Activated CD4-positive, alpha-beta T cell treated with anti-CD3 and anti-CD28 coated beads for 36 hours (primary cell): ENCODE measurements around the gene ANKRD66. TPM values are rescaled to one million over a fixed set of nuclear protein-coding genes. Genes with fewer than 3 reads are reported as not detected.
"Not testable (repeated sequence)": the region's sequence is repeated elsewhere in the genome, so short reads cannot be mapped to it uniquely, and the experiment has no call there.

Source experiments
- ATAC-seq: fragments of 200-7000 bp; cut with Tn5 transposase; one replicate; pipeline ENCODE4 v1.10.0; 2021; ENCODE audit warnings: mild to moderate bottlenecking, moderate library complexity
- CTCF ChIA-PET: fragments of 350-600 bp; sonication (Branson Sonifier 250); formaldehyde crosslinking; loops from one replicate; lab custom pipeline; 2021; ENCODE audit warnings: antibody characterized with exemption; lab: Charles Lee
- POLR2A ChIA-PET: fragments of 350-600 bp; sonication (Branson Sonifier 250); formaldehyde crosslinking; loops from one replicate; lab custom pipeline; 2021; ENCODE audit warnings: antibody characterized with exemption, inconsistent platforms; lab: Charles Lee
- DNase-seq: peaks from one replicate; pipeline ENCODE4 v3.0.0-alpha.2; 2020
- H3K27ac Mint-ChIP-seq: one replicate; pipeline ENCODE4 v1.8.0; 2021; ENCODE audit warnings: mixed read lengths
- H3K27me3 Mint-ChIP-seq: one replicate; pipeline ENCODE4 v1.8.0; 2021; ENCODE audit warnings: mixed read lengths
- H3K36me3 Mint-ChIP-seq: one replicate; pipeline ENCODE4 v1.8.0; 2021; ENCODE audit warnings: low read depth, mixed read lengths
- H3K4me1 Mint-ChIP-seq: one replicate; pipeline ENCODE4 v1.8.0; 2021; ENCODE audit warnings: mixed read lengths
- H3K4me3 Mint-ChIP-seq: one replicate; pipeline ENCODE4 v1.8.0; 2021; ENCODE audit warnings: mild to moderate bottlenecking, moderate library complexity, mixed read lengths
- H3K9me3 Mint-ChIP-seq: one replicate; pipeline ENCODE4 v1.8.0; 2021; ENCODE audit warnings: low read depth, mixed read lengths
- intact Hi-C, 2 experiments: fragments of 100-400 bp; cut with DNase I in 1 of 2; cut with micrococcal nuclease in 1 of 2; formaldehyde crosslinking; loops; one replicate each; pipeline versions ENCODE4 v1.14.2 to v1.15.1; 2022 to 2024; cut with DNase I, micrococcal nuclease
- total RNA-seq, 2 experiments: library from RNA; stranded (reverse); gene quantifications; one replicate each; pipeline ENCODE4 v1.2.3, GENCODE V29; 2021

Gene ANKRD66
- total RNA-seq, 2 experiments from 2014 or later = not detected

DNA sequence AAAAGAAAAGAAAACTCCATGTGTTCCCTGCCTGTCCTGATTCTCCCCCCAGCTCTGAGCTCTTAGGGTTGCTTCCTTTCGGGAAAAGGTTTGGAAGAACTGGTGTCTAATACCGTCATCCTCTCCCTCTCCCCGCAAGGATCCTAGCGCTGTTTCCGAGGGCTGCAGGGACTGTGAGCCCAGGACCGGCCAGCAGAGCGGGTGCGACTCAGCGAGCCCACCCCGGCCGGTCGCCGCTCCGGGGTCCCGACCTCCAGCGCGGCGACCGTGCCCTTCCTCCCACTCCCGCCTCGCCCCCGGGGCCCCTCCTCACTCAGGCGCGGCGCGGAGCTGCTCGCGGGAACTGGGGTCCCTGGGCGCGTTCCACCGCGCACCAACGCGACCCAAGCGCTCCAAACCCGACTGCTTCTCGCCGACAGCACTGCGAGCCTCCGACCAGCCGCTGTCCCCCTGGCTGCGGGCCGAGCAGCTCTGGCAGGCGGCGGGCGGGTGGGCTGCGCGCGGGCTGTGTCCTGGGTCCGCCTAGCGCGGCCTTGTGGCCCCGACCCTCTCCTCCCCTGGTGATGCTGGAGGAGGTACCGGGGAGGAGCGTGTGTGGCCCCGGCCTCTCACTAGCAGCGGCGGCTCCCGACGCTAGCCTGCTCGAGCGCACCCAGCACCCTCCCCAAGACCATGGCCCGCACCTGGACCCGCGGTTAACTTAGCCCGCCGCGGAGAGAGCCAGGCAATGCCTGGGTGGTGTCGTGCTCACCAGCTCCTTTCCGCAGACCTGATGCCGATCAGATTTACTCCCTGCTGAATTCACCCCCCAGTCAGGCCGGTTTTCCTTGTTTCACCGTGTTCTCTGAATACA lies 11.6 kb upstream of the ANKRD66 start, which contains the start of gene PLA2G7:
TSS of gene PLA2G7 (minus strand) at position 509 of the 853 bp plus-strand sequence. CDS start 12,484 bp downstream, outside the sequence.
- no peaks in the 10 kb centered on the region for H3K9me3 Mint-ChIP-seq
- peak; percentile 6 for DNase-seq
- ATAC-seq = no peak
- peaks cover 50% of the 10 kb centered on the region for H3K27me3 Mint-ChIP-seq
- peaks cover 3% of the 10 kb centered on the region for H3K4me1 Mint-ChIP-seq
- intact Hi-C loops = no loop called here
- CTCF ChIA-PET = no interaction called here
- no peak within 1 kb of the TSS for H3K27ac Mint-ChIP-seq
- peak within 1 kb of the TSS; percentile 34 for H3K4me3 Mint-ChIP-seq
- POLR2A ChIA-PET = no interaction called here
- no peaks in the 10 kb centered on the region for H3K36me3 Mint-ChIP-seq

DNA sequence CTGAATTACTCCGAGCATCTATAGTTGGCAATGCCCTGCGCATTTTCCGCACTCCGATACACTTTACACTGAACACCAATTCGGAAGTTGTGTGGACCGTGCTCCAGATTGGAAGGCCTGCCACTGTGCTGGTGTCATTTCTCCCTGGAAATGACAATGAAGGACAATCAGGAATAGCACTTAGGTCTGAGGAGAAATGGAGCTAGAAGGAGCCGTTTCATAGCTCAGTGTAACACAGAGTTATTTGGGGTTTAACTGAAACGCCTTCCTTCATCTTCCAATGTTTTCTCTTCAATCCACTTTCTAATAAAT lies 11.1 kb upstream of the ANKRD66 start:
- no peak overlapping the region for H3K27ac Mint-ChIP-seq
- ChIA-PET POLR2A (no interaction called here), CTCF (interaction anchor here (0.7 kb wide), 1 partner anchor 270 kb away, joined by 3 read pairs; no protein-coding TSS in a partner anchor)
- intact Hi-C loops = no loop called here
- H3K36me3 Mint-ChIP-seq = no peaks in the 10 kb centered on the region
- no peak for DNase-seq
- ATAC-seq = no peak
- H3K4me1 Mint-ChIP-seq = peaks cover 3% of the 10 kb centered on the region
- peaks cover 47% of the 10 kb centered on the region for H3K27me3 Mint-ChIP-seq
- no peak overlapping the region for H3K4me3 Mint-ChIP-seq
- H3K9me3 Mint-ChIP-seq = no peaks in the 10 kb centered on the region

DNA sequence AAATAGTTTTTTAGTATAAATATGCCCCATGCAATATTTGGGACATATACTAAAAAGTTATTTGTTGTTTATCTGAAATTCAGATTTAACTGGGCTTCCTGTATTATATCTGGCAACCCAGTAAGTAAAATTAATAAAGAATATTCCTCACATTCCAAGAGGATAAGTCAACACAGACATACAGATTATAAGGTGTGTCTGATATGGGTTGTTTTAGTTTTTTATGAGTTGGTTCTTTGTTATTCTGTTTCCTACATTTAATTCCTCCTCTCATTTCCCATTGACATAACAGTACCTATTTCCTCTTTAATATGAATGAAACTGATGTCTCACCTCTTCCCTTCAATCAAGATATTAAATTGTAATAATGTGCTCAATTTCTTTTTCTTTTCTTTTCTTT lies 9.8 kb upstream of the ANKRD66 start:
- intact Hi-C loops = no loop called here
- H3K27ac Mint-ChIP-seq = no peak overlapping the region
- H3K36me3 Mint-ChIP-seq = no peaks in the 10 kb centered on the region
- H3K9me3 Mint-ChIP-seq = no peaks in the 10 kb centered on the region
- no peak for DNase-seq
- H3K27me3 Mint-ChIP-seq = peaks cover 41% of the 10 kb centered on the region
- ChIA-PET CTCF (interaction anchor here (0.6 kb wide), 1 partner anchor 12 kb away, joined by 3 read pairs; no protein-coding TSS in a partner anchor), POLR2A (no interaction called here)
- peaks cover 3% of the 10 kb centered on the region for H3K4me1 Mint-ChIP-seq
- ATAC-seq = no peak
- H3K4me3 Mint-ChIP-seq = no peak overlapping the region

- Mint-ChIP-seq H3K27ac (no peak overlapping the region), H3K4me3 (no peak overlapping the region), H3K27me3 (peaks cover 17% of the 10 kb centered on the region), H3K36me3 (no peaks in the 10 kb centered on the region), H3K4me1 (no peaks in the 10 kb centered on the region), H3K9me3 (no peaks in the 10 kb centered on the region)
- ATAC-seq (no peak), DNase-seq (no peak)
- ChIA-PET CTCF (no interaction called here), POLR2A (no interaction called here)
- intact Hi-C loops = no loop called here
Measured at GRCh38 chr6:46741482-46741881, 5.3 kb upstream of the ANKRD66 start.

GRCh38 chr6:46741910-46742309 lies 4.8 kb upstream of the ANKRD66 start:
- Mint-ChIP-seq H3K9me3 (no peaks in the 10 kb centered on the region), H3K36me3 (no peaks in the 10 kb centered on the region), H3K4me1 (no peaks in the 10 kb centered on the region), H3K4me3 (no peak overlapping the region), H3K27ac (no peak overlapping the region), H3K27me3 (peaks cover 15% of the 10 kb centered on the region)
- intact Hi-C loops = no loop called here
- POLR2A ChIA-PET = no interaction called here
- CTCF ChIA-PET = no interaction called here
- DNase-seq = no peak
- no peak for ATAC-seq

DNA sequence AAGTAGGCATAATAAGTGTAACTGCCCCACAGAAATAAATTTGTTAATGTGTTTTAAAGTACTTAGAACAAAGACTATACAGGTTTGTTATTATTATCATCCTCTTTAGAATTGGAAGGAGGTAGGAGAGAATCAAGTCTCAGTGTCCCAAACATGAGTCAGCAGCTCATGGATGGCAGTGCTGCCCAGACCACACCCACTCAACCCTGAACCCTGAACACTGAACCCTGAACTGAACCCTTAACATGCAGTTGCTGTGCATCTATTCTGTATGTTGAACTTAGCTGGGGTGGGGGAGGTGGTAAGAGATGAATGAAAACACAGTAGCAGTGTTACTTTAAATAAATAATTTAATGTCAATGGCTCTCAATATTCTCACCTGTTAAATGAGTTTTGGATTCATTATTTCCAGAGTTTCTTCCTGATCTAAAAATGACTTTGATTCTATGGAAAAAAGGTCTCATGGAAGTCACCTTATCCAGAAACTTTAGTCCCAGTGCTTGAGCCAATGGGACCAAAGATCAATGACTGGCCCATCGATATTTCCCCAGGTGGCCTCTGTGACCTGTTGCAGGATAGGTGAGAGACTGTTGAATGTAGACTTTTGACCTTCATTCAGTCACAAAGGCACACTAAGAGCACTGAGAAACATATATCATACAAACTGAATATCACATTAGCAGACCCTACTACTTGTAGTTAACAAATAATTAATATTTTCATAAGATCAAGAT lies 3.1 kb upstream of the ANKRD66 start:
- no peak overlapping the region for H3K27ac Mint-ChIP-seq
- DNase-seq = no peak
- no peak for ATAC-seq
- ChIA-PET POLR2A (no interaction called here), CTCF (no interaction called here)
- H3K27me3 Mint-ChIP-seq = peaks cover 11% of the 10 kb centered on the region
- H3K9me3 Mint-ChIP-seq = no peaks in the 10 kb centered on the region
- H3K4me1 Mint-ChIP-seq = no peaks in the 10 kb centered on the region
- no peaks in the 10 kb centered on the region for H3K36me3 Mint-ChIP-seq
- intact Hi-C loops = no loop called here
- H3K4me3 Mint-ChIP-seq = no peak overlapping the region

DNA sequence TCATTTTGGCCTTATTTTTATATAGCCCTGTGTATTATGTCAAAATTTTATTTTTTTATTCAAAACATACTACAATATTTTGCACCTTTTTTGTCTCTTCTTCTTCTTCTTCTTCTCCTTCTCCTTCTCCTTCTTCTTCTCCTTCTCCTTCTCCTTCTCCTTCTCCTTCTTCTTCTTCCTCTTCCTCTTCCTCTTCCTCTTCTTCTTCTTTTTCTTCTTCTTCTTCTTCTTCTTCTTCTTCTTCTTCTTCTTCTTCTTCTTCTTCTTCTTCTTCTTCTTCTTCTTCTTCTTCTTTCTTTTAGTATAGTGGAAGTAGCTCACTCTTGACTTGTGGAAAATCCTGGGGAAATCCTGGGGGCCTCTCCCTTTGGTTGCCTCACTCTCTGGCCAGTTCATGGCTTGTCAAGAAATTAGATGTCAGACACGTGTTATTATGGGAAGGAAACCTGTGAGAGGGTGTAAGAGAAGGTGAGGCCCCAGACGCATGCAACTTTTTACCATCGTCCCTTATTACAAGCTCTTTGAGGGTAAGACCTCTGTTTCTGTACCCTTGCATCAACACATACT lies 2.5 kb upstream of the ANKRD66 start:
- H3K27ac Mint-ChIP-seq, H3K4me3 Mint-ChIP-seq, H3K4me1 Mint-ChIP-seq, POLR2A ChIA-PET, DNase-seq, intact Hi-C loops, CTCF ChIA-PET, H3K9me3 Mint-ChIP-seq, H3K36me3 Mint-ChIP-seq, ATAC-seq: not testable (repeated sequence)
- peaks cover 11% of the 10 kb centered on the region for H3K27me3 Mint-ChIP-seq

- ATAC-seq (no peak), DNase-seq (no peak)
- H3K27ac Mint-ChIP-seq = no peak overlapping the region
- H3K4me1 Mint-ChIP-seq = no peaks in the 10 kb centered on the region
- peaks cover 11% of the 10 kb centered on the region for H3K27me3 Mint-ChIP-seq
- H3K36me3 Mint-ChIP-seq = no peaks in the 10 kb centered on the region
- ChIA-PET CTCF (no interaction called here), POLR2A (no interaction called here)
- H3K4me3 Mint-ChIP-seq = no peak overlapping the region
- intact Hi-C loops = no loop called here
- H3K9me3 Mint-ChIP-seq = no peaks in the 10 kb centered on the region
Measured at GRCh38 chr6:46745973-46746372, 760 bp upstream of the ANKRD66 start.

DNA sequence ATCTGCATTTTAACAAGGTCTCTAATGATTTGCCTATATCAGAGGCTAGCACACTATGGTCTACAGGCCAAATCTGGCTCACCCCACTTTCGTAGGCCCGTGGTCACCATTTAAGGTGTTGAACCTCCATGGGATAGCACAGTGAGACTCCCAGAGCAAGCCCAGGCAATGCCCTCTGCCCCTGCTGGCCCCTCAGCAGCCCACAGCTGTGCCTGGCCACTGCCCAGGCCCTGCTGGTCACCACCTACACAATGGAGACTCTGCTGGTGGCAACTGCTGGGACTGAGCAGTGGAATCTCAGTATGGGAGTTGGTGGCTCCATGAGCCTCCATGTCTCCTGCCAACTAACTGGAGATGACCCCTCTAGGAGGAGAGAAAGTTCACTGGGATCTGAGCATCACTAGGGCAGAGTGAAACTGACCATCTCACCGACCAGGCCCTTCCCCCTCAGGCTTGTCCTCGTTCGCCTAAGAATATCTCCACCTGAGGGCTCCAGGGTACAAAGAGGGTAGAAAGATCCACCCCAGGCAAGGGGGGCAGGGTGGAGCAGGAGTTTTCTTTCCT lies 2.3 kb downstream of the ANKRD66 start:
- Mint-ChIP-seq H3K36me3 (no peaks in the 10 kb centered on the region), H3K4me1 (no peaks in the 10 kb centered on the region), H3K27ac (no peak overlapping the region), H3K27me3 (peaks cover 16% of the 10 kb centered on the region), H3K4me3 (no peak overlapping the region), H3K9me3 (no peaks in the 10 kb centered on the region)
- POLR2A ChIA-PET = no interaction called here
- no peak for ATAC-seq
- no peak for DNase-seq
- intact Hi-C loops = no loop called here
- CTCF ChIA-PET = no interaction called here

- intact Hi-C loops = no loop called here
- no peak overlapping the region for H3K27ac Mint-ChIP-seq
Measured at GRCh38 chr6:46749731-46750130, 3.0 kb downstream of the ANKRD66 start.

GRCh38 chr6:46751658-46752057 lies 4.9 kb downstream of the ANKRD66 start:
- H3K27me3 Mint-ChIP-seq = peaks cover 5% of the 10 kb centered on the region
- CTCF ChIA-PET = no interaction called here
- no peak for ATAC-seq
- intact Hi-C loops = no loop called here
- H3K27ac Mint-ChIP-seq = no peak overlapping the region
- H3K4me3 Mint-ChIP-seq = no peak overlapping the region
- H3K9me3 Mint-ChIP-seq = no peaks in the 10 kb centered on the region
- H3K4me1 Mint-ChIP-seq = no peaks in the 10 kb centered on the region
- POLR2A ChIA-PET = no interaction called here
- DNase-seq = no peak
- no peaks in the 10 kb centered on the region for H3K36me3 Mint-ChIP-seq

More at GRCh38 chr6:46749731-46750130, 3.0 kb downstream of the ANKRD66 start:
- ATAC-seq (no peak), DNase-seq (no peak)
- ChIA-PET POLR2A (no interaction called here), CTCF (interaction anchor here (0.8 kb wide), 1 partner anchor 49 kb away, joined by 3 read pairs; no protein-coding TSS in a partner anchor)
- Mint-ChIP-seq H3K36me3 (no peaks in the 10 kb centered on the region), H3K27me3 (peaks cover 16% of the 10 kb centered on the region), H3K4me3 (no peak overlapping the region), H3K9me3 (no peaks in the 10 kb centered on the region), H3K4me1 (no peaks in the 10 kb centered on the region)
